H1 (cell line): ENCODE measurements around the gene CDK13. TPM values are rescaled to one million over a fixed set of nuclear protein-coding genes. Genes with fewer than 3 reads are reported as not detected.

Experiments
- ASH2L ChIP-seq: fragments of 200-600, 300-600 bp; sonication (generic); IDR thresholded peaks from one replicate; pipeline ENCODE4 v1.7.1; 2017; ENCODE audit warnings: low read length
- ATF2 ChIP-seq: IDR thresholded peaks from 2 replicates; pipeline ENCODE4 v1.6.1; 2012; ENCODE audit warnings: low read length, inconsistent platforms
- CTCF ChIP-seq, 3 experiments: IDR thresholded peaks; 1 replicate in 2 of 3; 2 replicates in 1 of 3; pipeline versions ENCODE4 v1.5.1 to v1.6.1; 2011; ENCODE audit warnings: low read length in 3 of 3, mild to moderate bottlenecking in 3 of 3, inconsistent platforms in 2 of 3, low read depth in 1 of 3, moderate library complexity in 1 of 3; ENCODE audit not compliant: insufficient read depth in 1 of 3; ENCODE audit errors: control extremely low read depth in 1 of 3
- E2F6 ChIP-seq: IDR thresholded peaks from 2 replicates; pipeline ENCODE4 v1.6.1; 2012; ENCODE audit warnings: inconsistent platforms
- EGR1 ChIP-seq: IDR thresholded peaks from 2 replicates; pipeline ENCODE4 v1.6.1; 2011; ENCODE audit warnings: low read depth, low read length, borderline replicate concordance
- EP300 ChIP-seq, 2 experiments: IDR thresholded peaks; 1 replicate in 1 of 2; 2 replicates in 1 of 2; pipeline ENCODE4 v1.6.1; 2011 to 2012; ENCODE audit warnings: low read depth in 2 of 2, low read length in 2 of 2, mild to moderate bottlenecking in 2 of 2, borderline replicate concordance in 1 of 2, inconsistent platforms in 1 of 2, moderate library complexity in 1 of 2
- EZH2 ChIP-seq: fragments of 200-600 bp; sonication (generic); IDR thresholded peaks from 2 replicates; pipeline ENCODE4 v1.7.1; 2012; ENCODE audit warnings: low read depth, mild to moderate bottlenecking, moderate library complexity, low read length, inconsistent platforms; ENCODE audit not compliant: severe bottlenecking
- KDM5A ChIP-seq: fragments of 200-600 bp; IDR thresholded peaks from 2 replicates; pipeline ENCODE4 v1.7.1; 2012; ENCODE audit warnings: mild to moderate bottlenecking, low read length, inconsistent platforms, mixed read lengths
- MAFK ChIP-seq: IDR thresholded peaks from 2 replicates; pipeline ENCODE4 v1.6.1; 2012; ENCODE audit warnings: low read depth, mild to moderate bottlenecking, improper control_type of control experiment, low read length
- RAD21 ChIP-seq, 2 experiments: IDR thresholded peaks in 1 of 2; conservative IDR thresholded peaks in 1 of 2; 2 replicates each; pipeline ENCODE4 v1.6.1; 2011; ENCODE audit warnings: low read depth in 2 of 2, low read length in 2 of 2, improper control_type of control experiment in 1 of 2, inconsistent platforms in 1 of 2, mild to moderate bottlenecking in 1 of 2, moderate library complexity in 1 of 2
- SAP30 ChIP-seq: fragments of 300-600 bp; sonication (generic); IDR thresholded peaks from 2 replicates; pipeline ENCODE4 v1.7.1; 2012; ENCODE audit warnings: low read length, moderate library complexity, mild to moderate bottlenecking, inconsistent platforms; ENCODE audit not compliant: insufficient read depth, insufficient replicate concordance
- SIN3A ChIP-seq, 2 experiments: IDR thresholded peaks in 1 of 2; conservative IDR thresholded peaks in 1 of 2; 2 replicates each; pipeline ENCODE4 v1.6.1; 2011 to 2012; ENCODE audit warnings: low read length in 2 of 2, improper control_type of control experiment in 1 of 2, low read depth in 1 of 2, mild to moderate bottlenecking in 1 of 2
- SIX5 ChIP-seq: IDR thresholded peaks from 2 replicates; pipeline ENCODE4 v1.6.1; 2011; ENCODE audit warnings: mild to moderate bottlenecking, low read depth, low read length
- TAF7 ChIP-seq: optimal IDR thresholded peaks from 2 replicates; pipeline ENCODE3; 2011; ENCODE audit warnings: low read depth, mild to moderate bottlenecking, inconsistent platforms, low read length, moderate library complexity, borderline replicate concordance
- TBP ChIP-seq: IDR thresholded peaks from 2 replicates; pipeline ENCODE4 v1.6.1; 2011; ENCODE audit warnings: low read depth, low read length, improper control_type of control experiment
- polyA plus RNA-seq, 7 experiments: library from polyadenylated mRNA; depleted of rRNA in 3 of 7; stranded (reverse) in 5 of 7; unstranded in 2 of 7; fragments of >200 nt in 5 of 7; fragments of 200-250 nt in 2 of 7; gene quantifications; 1 replicate in 5 of 7; 2 replicates in 1 of 7; 4 replicates in 1 of 7; pipeline versions ENCODE4 v1.2.1 to v1.2.3, GENCODE V29; 2011 to 2013; ENCODE audit warnings: missing spikeins in 2 of 7, mixed read lengths in 2 of 7
- total RNA-seq: library from RNA; stranded (reverse); fragmentation: NEBNext Ultra II Directional; extraction: Animal tissue kit (Norgen Biotek cat#: 25700); gene quantifications from 2 replicates; pipeline ENCODE4 v1.2.1, GENCODE V29; 2021

Gene CDK13
- total and polyA plus RNA-seq, 2 of the 8 experiments (the other 6 are each of a cell fraction or from before 2014, with no cell fraction given), result 22.6 to 49.5 TPM

- TF ChIP-seq KDM5A (peak; percentile 88), EGR1 (peak; percentile 74; the same call in 1 of the 2 replicates), TBP (peak; percentile 94), TAF7 (no peak), EP300 (IDR thresholded peaks at IDR 0.05; ENCODE audit: borderline replicate concordance in 1 of 2, low read depth in 2 of 2, low read length in 2 of 2) (peak in 1 of 2 experiments; percentile 65; a peak in 1 of 3 replicates), ATF2 (peak; percentile 89), E2F6 (peak; percentile 95), SAP30 (no peak), RAD21 (IDR thresholded peaks at IDR 0.05 in 1 of 2, conservative IDR thresholded peaks at IDR 0.05 in 1 of 2; ENCODE audit: low read depth in 2 of 2, low read length in 2 of 2) (peak; percentile 13 to 49; a peak in 2 of 4 replicates), ASH2L (peak; percentile 100), EZH2 (no peak), MAFK (no peak), SIX5 (0 out of 2 replicates have a peak, but pooled peaks have one; percentile 25), CTCF (IDR thresholded peaks at IDR 0.05; ENCODE audit: control extremely low read depth in 1 of 3, insufficient read depth in 1 of 3, low read depth in 1 of 3, low read length in 3 of 3) (peak; percentile 84 to 89 (median 87)), SIN3A (conservative IDR thresholded peaks at IDR 0.05 in 1 of 2, IDR thresholded peaks at IDR 0.05 in 1 of 2; ENCODE audit: low read depth in 1 of 2, low read length in 2 of 2) (0 out of 4 replicates have a peak, but pooled peaks have one; percentile 73 to 78)
Measured at GRCh38 chr7:40134428-40135316, 184.6 kb downstream of the CDK13 start, which contains the start of the genes MPLKIP and SUGCT (continued).
